Astrocyte (in vitro differentiated cells and primary cell): Measurements from ENCODE around the gene MYO5A.

Experiments
- CTCF ChIP-seq: IDR thresholded peaks from 2 replicates; pipeline ENCODE4 v1.5.1; 2011; ENCODE audit warnings: low read depth, mild to moderate bottlenecking, inconsistent platforms, low read length, moderate library complexity; ENCODE audit not compliant: insufficient read depth
- EZH2 ChIP-seq: IDR thresholded peaks from 2 replicates; pipeline ENCODE4 v1.6.1; 2012; ENCODE audit warnings: mild to moderate bottlenecking, low read length, inconsistent platforms; ENCODE audit not compliant: insufficient read depth

GRCh38 chr15:52338891-52339290, 189.8 kb downstream of the MYO5A start:
- no peak for TF ChIP-seq CTCF
- no peak for TF ChIP-seq EZH2
